GM21825 (cell line): Measurements from ENCODE around the gene KCNE1.

Experiments used
- ATAC-seq: cut with Tn5 transposase; IDR thresholded peaks from one replicate; pipeline ENCODE4 v1.9.1; 2021; ENCODE audit warnings: mild to moderate bottlenecking, moderate library complexity; ENCODE audit not compliant: unreplicated experiment

KCNE1 gene

GRCh38 chr21:34536311-34536710 is 24.3 kb upstream of the KCNE1 start:
- ATAC-seq = no peak

GRCh38 chr21:34535886-34536285 is 23.9 kb upstream of the KCNE1 start:
- ATAC-seq = no peak

- no peak for ATAC-seq
Measured at GRCh38 chr21:34534522-34534921, 22.5 kb upstream of the KCNE1 start.

- no peak for ATAC-seq
Measured at GRCh38 chr21:34533938-34534337, 21.9 kb upstream of the KCNE1 start.

GRCh38 chr21:34531399-34531798 is 19.4 kb upstream of the KCNE1 start:
- ATAC-seq = no peak

GRCh38 chr21:34530261-34530660 is 18.3 kb upstream of the KCNE1 start:
- no peak for ATAC-seq

- no peak for ATAC-seq
Measured at GRCh38 chr21:34528131-34528561, 16.1 kb upstream of the KCNE1 start.

- ATAC-seq = no peak
Measured at GRCh38 chr21:34526618-34527290, 14.7 kb upstream of the KCNE1 start.

GRCh38 chr21:34526241-34526617 is 14.2 kb upstream of the KCNE1 start:
- no peak for ATAC-seq

- no peak for ATAC-seq
Measured at GRCh38 chr21:34524646-34525601, 12.9 kb upstream of the KCNE1 start.

- ATAC-seq = no peak
Measured at GRCh38 chr21:34523019-34523555, 11.1 kb upstream of the KCNE1 start.

- ATAC-seq = no peak
Measured at GRCh38 chr21:34522284-34522683, 10.3 kb upstream of the KCNE1 start.

- ATAC-seq = no peak
Measured at GRCh38 chr21:34521561-34521960, 9.6 kb upstream of the KCNE1 start.

- no peak for ATAC-seq
Measured at GRCh38 chr21:34520764-34521508, 8.9 kb upstream of the KCNE1 start.

- no peak for ATAC-seq
Measured at GRCh38 chr21:34520281-34520680, 8.3 kb upstream of the KCNE1 start.

- ATAC-seq = no peak
Measured at GRCh38 chr21:34519694-34520093, 7.7 kb upstream of the KCNE1 start.

- ATAC-seq = no peak
Measured at GRCh38 chr21:34519016-34519415, 7.0 kb upstream of the KCNE1 start.

GRCh38 chr21:34518301-34518700 is 6.3 kb upstream of the KCNE1 start:
- ATAC-seq = no peak

GRCh38 chr21:34517491-34518245 is 5.7 kb upstream of the KCNE1 start:
- no peak for ATAC-seq

- ATAC-seq = no peak
Measured at GRCh38 chr21:34517039-34517438, 5.0 kb upstream of the KCNE1 start.
